Panc1 (cell line): Measurements from ENCODE around the gene NRCAM. TPM values are rescaled to one million over a fixed set of nuclear protein-coding genes. Genes with fewer than 3 reads are reported as not detected.

Source experiments
- ATAC-seq: fragments of 200-7000 bp; cut with Tn5 transposase; 2 replicates; pipeline ENCODE4 v1.9.1; 2020; ENCODE audit warnings: mild to moderate bottlenecking, moderate library complexity
- BruUV-seq: library from RNA; stranded (reverse); fragments of 400-500 nt; replicated peaks from 2 replicates; lab custom pipeline; 2021; lab: Mats Ljungman, UMichigan
- CTCF ChIA-PET: fragments of 300-600 bp; sonication (Branson Sonifier 250); formaldehyde crosslinking; loops from one replicate; lab custom pipeline; 2022; ENCODE audit warnings: antibody characterized with exemption; lab: Charles Lee
- POLR2A ChIA-PET: fragments of 300-600 bp; sonication (Branson Sonifier 250); formaldehyde crosslinking; loops from one replicate; lab custom pipeline; 2022; ENCODE audit warnings: antibody characterized with exemption; lab: Charles Lee
- DNase-seq: peaks from one replicate; pipeline ENCODE4 v3.0.0-alpha.2; 2010; ENCODE audit warnings: low read depth, low spot score
- H3K27ac ChIP-seq: 2 replicates; pipeline ENCODE4 v1.5.1; 2011; ENCODE audit warnings: mild to moderate bottlenecking, low read length, inconsistent platforms
- H3K27me3 ChIP-seq: fragments of 200-500 bp; sonication (Bioruptor generic); 2 replicates; pipeline ENCODE4 v1.6.0; 2014; ENCODE audit warnings: low read length, inconsistent platforms; ENCODE audit not compliant: control insufficient read depth, insufficient read depth
- H3K36me3 ChIP-seq: fragments of 200-500 bp; sonication (Bioruptor generic); 2 replicates; pipeline ENCODE4 v1.5.1; 2014; ENCODE audit warnings: inconsistent platforms, mild to moderate bottlenecking, low read length, moderate library complexity; ENCODE audit not compliant: control insufficient read depth, insufficient read depth
- H3K4me1 ChIP-seq: 2 replicates; pipeline ENCODE4 v1.5.1; 2011; ENCODE audit warnings: inconsistent platforms, mild to moderate bottlenecking, low read length, moderate library complexity; ENCODE audit not compliant: control insufficient read depth, insufficient read depth
- H3K4me3 ChIP-seq, 2 experiments: 2 replicates each; pipeline ENCODE4 v1.5.1; 2011 to 2012; ENCODE audit warnings: low read depth in 2 of 2, low read length in 2 of 2, mild to moderate bottlenecking in 2 of 2, inconsistent platforms in 1 of 2, moderate library complexity in 1 of 2
- H3K9me3 ChIP-seq: fragments of 200-500 bp; sonication (Bioruptor generic); 2 replicates; pipeline ENCODE4 v1.5.1; 2014; ENCODE audit warnings: low read depth, mild to moderate bottlenecking, inconsistent platforms, low read length, moderate library complexity; ENCODE audit not compliant: control insufficient read depth, insufficient read depth
- POLR2AphosphoS5 ChIP-seq: IDR thresholded peaks from 2 replicates; pipeline ENCODE4 v1.6.1; 2012; ENCODE audit warnings: mild to moderate bottlenecking, low read depth, low read length, moderate library complexity
- SIN3A ChIP-seq: IDR thresholded peaks from 2 replicates; pipeline ENCODE4 v1.6.1; 2012; ENCODE audit warnings: low read depth, mild to moderate bottlenecking, low read length, moderate library complexity, borderline replicate concordance; ENCODE audit not compliant: insufficient read depth
- TCF7L2 ChIP-seq: IDR thresholded peaks from 2 replicates; pipeline ENCODE4 v1.6.1; 2011; ENCODE audit warnings: mild to moderate bottlenecking, low read depth, low read length, inconsistent platforms
- in situ Hi-C: cut with HindIII; loops from 2 replicates; pipeline ENCODE4 v1.10.0; 2016; ENCODE audit warnings: low sequenced_read_pairs, low pct_unique_long_range_greater_than_20kb
- intact Hi-C: fragments of 100-400 bp; cut with micrococcal nuclease; formaldehyde crosslinking; loops from one replicate; pipeline ENCODE4 v1.10.0; 2022; ENCODE audit not compliant: unreplicated experiment
- total RNA-seq: library from RNA; stranded (reverse); gene quantifications from one replicate; pipeline ENCODE4 v1.2.1, GENCODE V29; 2021; ENCODE audit not compliant: unreplicated experiment
- TF ChIP-seq, protein P1 (sequence below): fragments of 450-650 bp; IDR thresholded peaks from 2 replicates; pipeline ENCODE4 v1.5.1; 2017; ENCODE audit warnings: mild to moderate bottlenecking
- TF ChIP-seq, protein P2 (sequence below), 2 experiments: IDR thresholded peaks; 2 replicates each; pipeline ENCODE4 v1.6.1; 2011 to 2012; ENCODE audit warnings: low read depth in 2 of 2, control low read depth in 1 of 2, low read length in 1 of 2, mild to moderate bottlenecking in 1 of 2, moderate library complexity in 1 of 2; ENCODE audit not compliant: insufficient read depth in 1 of 2

NRCAM gene
- total RNA-seq, 1 experiment from 2014 or later = 0.21 TPM

DNA sequence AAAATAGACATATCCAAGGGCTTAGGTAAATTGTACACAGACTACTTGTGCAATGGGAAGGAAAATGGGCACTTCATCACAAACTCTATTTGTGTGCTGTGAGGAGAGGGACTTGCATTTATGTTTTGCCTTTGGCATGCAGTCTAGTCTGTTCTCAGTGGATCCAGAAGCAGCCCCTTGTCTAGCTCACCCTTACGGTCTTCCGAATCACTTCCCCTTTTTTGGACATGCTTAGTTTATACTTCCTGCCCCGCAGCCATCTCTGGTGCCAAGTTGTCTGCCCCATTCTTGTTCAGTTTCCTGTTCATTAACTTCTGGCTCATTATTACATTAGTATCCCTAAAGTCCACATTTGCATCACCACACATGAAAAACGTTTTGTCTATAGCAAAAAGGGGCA lies 161.6 kb downstream of the NRCAM start:
- DNase-seq = no peak
- no peak for ATAC-seq
- in situ Hi-C loops (no loop called here), intact Hi-C loops (no loop called here)
- Histone ChIP-seq H3K9me3 (no peaks in the 10 kb centered on the region), H3K36me3 (no peaks in the 10 kb centered on the region), H3K4me3 (no peak overlapping the region), H3K4me1 (peaks cover 2% of the 10 kb centered on the region; the same call in 1 of the 2 replicates), H3K27ac (no peak overlapping the region), H3K27me3 (peaks cover 3% of the 10 kb centered on the region; the same call in 1 of the 2 replicates)
- TF ChIP-seq, protein P1, sequence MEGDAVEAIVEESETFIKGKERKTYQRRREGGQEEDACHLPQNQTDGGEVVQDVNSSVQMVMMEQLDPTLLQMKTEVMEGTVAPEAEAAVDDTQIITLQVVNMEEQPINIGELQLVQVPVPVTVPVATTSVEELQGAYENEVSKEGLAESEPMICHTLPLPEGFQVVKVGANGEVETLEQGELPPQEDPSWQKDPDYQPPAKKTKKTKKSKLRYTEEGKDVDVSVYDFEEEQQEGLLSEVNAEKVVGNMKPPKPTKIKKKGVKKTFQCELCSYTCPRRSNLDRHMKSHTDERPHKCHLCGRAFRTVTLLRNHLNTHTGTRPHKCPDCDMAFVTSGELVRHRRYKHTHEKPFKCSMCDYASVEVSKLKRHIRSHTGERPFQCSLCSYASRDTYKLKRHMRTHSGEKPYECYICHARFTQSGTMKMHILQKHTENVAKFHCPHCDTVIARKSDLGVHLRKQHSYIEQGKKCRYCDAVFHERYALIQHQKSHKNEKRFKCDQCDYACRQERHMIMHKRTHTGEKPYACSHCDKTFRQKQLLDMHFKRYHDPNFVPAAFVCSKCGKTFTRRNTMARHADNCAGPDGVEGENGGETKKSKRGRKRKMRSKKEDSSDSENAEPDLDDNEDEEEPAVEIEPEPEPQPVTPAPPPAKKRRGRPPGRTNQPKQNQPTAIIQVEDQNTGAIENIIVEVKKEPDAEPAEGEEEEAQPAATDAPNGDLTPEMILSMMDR = no peak
- no peak for TF ChIP-seq POLR2AphosphoS5
- no peak for TF ChIP-seq SIN3A
- no peak for TF ChIP-seq TCF7L2
- TF ChIP-seq, protein P2, sequence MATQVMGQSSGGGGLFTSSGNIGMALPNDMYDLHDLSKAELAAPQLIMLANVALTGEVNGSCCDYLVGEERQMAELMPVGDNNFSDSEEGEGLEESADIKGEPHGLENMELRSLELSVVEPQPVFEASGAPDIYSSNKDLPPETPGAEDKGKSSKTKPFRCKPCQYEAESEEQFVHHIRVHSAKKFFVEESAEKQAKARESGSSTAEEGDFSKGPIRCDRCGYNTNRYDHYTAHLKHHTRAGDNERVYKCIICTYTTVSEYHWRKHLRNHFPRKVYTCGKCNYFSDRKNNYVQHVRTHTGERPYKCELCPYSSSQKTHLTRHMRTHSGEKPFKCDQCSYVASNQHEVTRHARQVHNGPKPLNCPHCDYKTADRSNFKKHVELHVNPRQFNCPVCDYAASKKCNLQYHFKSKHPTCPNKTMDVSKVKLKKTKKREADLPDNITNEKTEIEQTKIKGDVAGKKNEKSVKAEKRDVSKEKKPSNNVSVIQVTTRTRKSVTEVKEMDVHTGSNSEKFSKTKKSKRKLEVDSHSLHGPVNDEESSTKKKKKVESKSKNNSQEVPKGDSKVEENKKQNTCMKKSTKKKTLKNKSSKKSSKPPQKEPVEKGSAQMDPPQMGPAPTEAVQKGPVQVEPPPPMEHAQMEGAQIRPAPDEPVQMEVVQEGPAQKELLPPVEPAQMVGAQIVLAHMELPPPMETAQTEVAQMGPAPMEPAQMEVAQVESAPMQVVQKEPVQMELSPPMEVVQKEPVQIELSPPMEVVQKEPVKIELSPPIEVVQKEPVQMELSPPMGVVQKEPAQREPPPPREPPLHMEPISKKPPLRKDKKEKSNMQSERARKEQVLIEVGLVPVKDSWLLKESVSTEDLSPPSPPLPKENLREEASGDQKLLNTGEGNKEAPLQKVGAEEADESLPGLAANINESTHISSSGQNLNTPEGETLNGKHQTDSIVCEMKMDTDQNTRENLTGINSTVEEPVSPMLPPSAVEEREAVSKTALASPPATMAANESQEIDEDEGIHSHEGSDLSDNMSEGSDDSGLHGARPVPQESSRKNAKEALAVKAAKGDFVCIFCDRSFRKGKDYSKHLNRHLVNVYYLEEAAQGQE (IDR thresholded peaks at IDR 0.05; ENCODE audit: insufficient read depth in 1 of 2, low read depth in 2 of 2, low read length in 1 of 2) = no peak
- ChIA-PET POLR2A (no interaction called here), CTCF (interaction anchor here (0.5 kb wide), 1 partner anchor 129 kb away, joined by 5 read pairs; no protein-coding TSS in a partner anchor)
- no TSS peak for BruUV-seq

DNA sequence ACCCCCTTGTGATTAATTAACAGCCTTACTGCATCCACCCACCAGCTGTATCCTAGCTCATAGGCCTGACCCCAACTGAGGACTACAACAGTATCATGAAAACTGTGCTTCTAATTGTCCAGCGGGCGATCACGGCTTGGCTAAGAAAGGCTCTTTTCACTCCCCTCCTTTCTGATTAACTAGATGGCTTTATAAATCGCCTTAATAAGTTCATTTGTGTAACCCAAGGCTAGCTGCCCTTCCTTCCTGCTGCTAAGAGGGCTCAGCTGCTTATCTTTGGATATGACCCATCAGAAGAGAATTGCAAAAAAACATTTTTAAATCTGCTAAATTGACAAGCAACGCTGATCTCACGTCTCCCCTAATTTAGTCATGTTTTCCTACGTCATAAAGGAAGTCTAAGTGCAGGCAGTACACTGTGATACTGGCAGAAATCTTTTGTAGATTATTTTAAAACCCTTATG lies 163.1 kb downstream of the NRCAM start:
- ATAC-seq = no peak
- in situ Hi-C loops = no loop called here
- POLR2A ChIA-PET = no interaction called here
- H3K4me1 ChIP-seq = no peaks in the 10 kb centered on the region
- intact Hi-C loops = no loop called here
- no peak for DNase-seq
- CTCF ChIA-PET = no interaction called here
- peaks cover 3% of the 10 kb centered on the region; the same call in 1 of the 2 replicates for H3K27me3 ChIP-seq
- no TSS peak for BruUV-seq
- H3K27ac ChIP-seq = no peak overlapping the region
- H3K9me3 ChIP-seq = no peaks in the 10 kb centered on the region
- TF ChIP-seq SIN3A (no peak), POLR2AphosphoS5 (no peak)
- TF ChIP-seq, protein P2 (IDR thresholded peaks at IDR 0.05; ENCODE audit: insufficient read depth in 1 of 2, low read depth in 2 of 2, low read length in 1 of 2) = no peak
- no peak overlapping the region for H3K4me3 ChIP-seq
- H3K36me3 ChIP-seq = no peaks in the 10 kb centered on the region
